Activated T-cell treated with anti-CD3 and anti-CD28 coated beads, Interleukin-2, amount 50 U/mL, for 72 hours (primary cell): ENCODE results near the gene MED1. TPM values are rescaled to one million over a fixed set of nuclear protein-coding genes. Genes with fewer than 3 reads are reported as not detected.
"Not testable (repeated sequence)": the region's sequence is repeated elsewhere in the genome, so short reads cannot be mapped to it uniquely, and the experiment has no call there.

Experiments
- ATAC-seq, 2 donors: fragments of 150-1000 bp; cut with Tn5 transposase; replicated peaks in 1 of 2; 2 replicates each; pipeline ENCODE4 v1.10.0; 2021; ENCODE audit warnings: moderate library complexity in 2 of 2, mild to moderate bottlenecking in 1 of 2
- DNase-seq, 2 donors: peaks; one replicate each; pipeline ENCODE4 v3.0.0; 2021 to 2022; ENCODE audit warnings: mixed read lengths in 1 of 2
- H3K27ac Mint-ChIP-seq: one replicate; pipeline ENCODE4 v1.8.0; 2022; ENCODE audit warnings: mild to moderate bottlenecking, moderate library complexity, mixed read lengths
- H3K27me3 Mint-ChIP-seq: one replicate; pipeline ENCODE4 v1.8.0; 2022; ENCODE audit warnings: low read depth, mixed read lengths
- H3K36me3 Mint-ChIP-seq, 2 donors: one replicate each; pipeline ENCODE4 v1.8.0; 2022; ENCODE audit warnings: mixed read lengths in 2 of 2, mild to moderate bottlenecking in 1 of 2; ENCODE audit not compliant: insufficient read depth in 2 of 2
- H3K4me1 Mint-ChIP-seq: one replicate; pipeline ENCODE4 v1.8.0; 2022; ENCODE audit warnings: low read depth, mixed read lengths
- H3K4me3 Mint-ChIP-seq, 2 donors: one replicate each; pipeline ENCODE4 v1.8.0; 2022; ENCODE audit warnings: mild to moderate bottlenecking in 2 of 2, mixed read lengths in 2 of 2, moderate library complexity in 2 of 2
- H3K9me3 Mint-ChIP-seq, 2 donors: one replicate each; pipeline ENCODE4 v1.8.0; 2022; ENCODE audit warnings: mixed read lengths in 2 of 2
- total RNA-seq, 2 donors: library from RNA; stranded (reverse); gene quantifications; one replicate each; pipeline ENCODE4 v1.2.3, GENCODE V29; 2022

The MED1 gene
- total RNA-seq, result 10 to 100 TPM; 79.7 to 88.3 TPM

- peak within 1 kb of the TSS; percentile 98 for H3K27ac Mint-ChIP-seq
- no peaks in the 10 kb centered on the region for H3K27me3 Mint-ChIP-seq
- peaks cover 3 to 4% of the 10 kb centered on the region in 2 donors for H3K36me3 Mint-ChIP-seq
- H3K4me1 Mint-ChIP-seq, result peaks cover 40% of the 10 kb centered on the region
- H3K4me3 Mint-ChIP-seq, result peak within 1 kb of the TSS; percentile 96 to 97
- H3K9me3 Mint-ChIP-seq, result no peaks in the 10 kb centered on the region
- peak; percentile 93 to 95 for DNase-seq
- peak; percentile 100 for ATAC-seq
Observed at GRCh38 chr17:39450847-39451581, at the start of gene MED1. TSS of gene MED1 (minus strand) at chr17:39451263. CDS start at chr17:39451062, 201 bp downstream.

- H3K36me3 Mint-ChIP-seq, result peaks cover 12 to 30% of the 10 kb centered on the region in 2 donors
- H3K4me1 Mint-ChIP-seq, H3K27me3 Mint-ChIP-seq, H3K9me3 Mint-ChIP-seq, H3K27ac Mint-ChIP-seq, DNase-seq, H3K4me3 Mint-ChIP-seq, ATAC-seq: not testable (repeated sequence)
Observed at GRCh38 chr17:39496921-39497320, 45.9 kb upstream of the MED1 start.

GRCh38 chr17:39487946-39488345 is 36.9 kb upstream of the MED1 start:
- no peak overlapping the region for H3K4me3 Mint-ChIP-seq
- no peak for ATAC-seq
- no peak for DNase-seq
- peaks cover 5% of the 10 kb centered on the region for H3K4me1 Mint-ChIP-seq
- H3K27me3 Mint-ChIP-seq, result no peaks in the 10 kb centered on the region
- no peaks in the 10 kb centered on the region for H3K9me3 Mint-ChIP-seq
- H3K36me3 Mint-ChIP-seq, result peaks cover 7 to 11% of the 10 kb centered on the region in 2 donors
- H3K27ac Mint-ChIP-seq, result no peak overlapping the region

- not testable (repeated sequence) for H3K4me3 Mint-ChIP-seq, ATAC-seq, H3K9me3 Mint-ChIP-seq, DNase-seq, H3K4me1 Mint-ChIP-seq, H3K36me3 Mint-ChIP-seq, H3K27me3 Mint-ChIP-seq
- H3K27ac Mint-ChIP-seq, result peak overlapping the region; percentile 68
Observed at GRCh38 chr17:39487490-39487889, 36.4 kb upstream of the MED1 start.

GRCh38 chr17:39486242-39486641 is 35.2 kb upstream of the MED1 start:
- Mint-ChIP-seq H3K4me3 (no peak overlapping the region), H3K27me3 (no peaks in the 10 kb centered on the region), H3K4me1 (peaks cover 5% of the 10 kb centered on the region), H3K27ac (no peak overlapping the region), H3K9me3 (no peaks in the 10 kb centered on the region), H3K36me3 (peaks cover 5 to 8% of the 10 kb centered on the region in 2 donors)
- DNase-seq (no peak), ATAC-seq (no peak)

GRCh38 chr17:39485555-39485954 is 34.5 kb upstream of the MED1 start:
- no peak overlapping the region for H3K4me3 Mint-ChIP-seq

GRCh38 chr17:39484178-39484577 is 33.1 kb upstream of the MED1 start:
- no peak overlapping the region for H3K27ac Mint-ChIP-seq
- peaks cover 5% of the 10 kb centered on the region for H3K4me1 Mint-ChIP-seq
- no peaks in the 10 kb centered on the region for H3K27me3 Mint-ChIP-seq
- no peak overlapping the region for H3K4me3 Mint-ChIP-seq
- DNase-seq (no peak), ATAC-seq (no peak)
- peaks cover 2% of the 10 kb centered on the region in 2 donors for H3K36me3 Mint-ChIP-seq
- H3K9me3 Mint-ChIP-seq, result no peaks in the 10 kb centered on the region

More at GRCh38 chr17:39485555-39485954, 34.5 kb upstream of the MED1 start:
- H3K36me3 Mint-ChIP-seq, result peaks cover 4 to 5% of the 10 kb centered on the region in 2 donors
- DNase-seq (no peak), ATAC-seq (no peak)
- H3K27me3 Mint-ChIP-seq, result no peaks in the 10 kb centered on the region
- H3K9me3 Mint-ChIP-seq, result no peaks in the 10 kb centered on the region
- peaks cover 5% of the 10 kb centered on the region for H3K4me1 Mint-ChIP-seq
- no peak overlapping the region for H3K27ac Mint-ChIP-seq

- DNase-seq (no peak), ATAC-seq (no peak)
- H3K27ac Mint-ChIP-seq, result no peak overlapping the region
- peaks cover 2% of the 10 kb centered on the region in 2 donors for H3K36me3 Mint-ChIP-seq
- H3K4me1 Mint-ChIP-seq, result peaks cover 5% of the 10 kb centered on the region
- H3K4me3 Mint-ChIP-seq, result no peak overlapping the region
- H3K9me3 Mint-ChIP-seq, result no peaks in the 10 kb centered on the region
- H3K27me3 Mint-ChIP-seq, result no peaks in the 10 kb centered on the region
Observed at GRCh38 chr17:39483506-39483905, 32.4 kb upstream of the MED1 start.

GRCh38 chr17:39479631-39480030 is 28.6 kb upstream of the MED1 start:
- not testable (repeated sequence) for H3K36me3 Mint-ChIP-seq, H3K4me1 Mint-ChIP-seq, DNase-seq, H3K9me3 Mint-ChIP-seq, H3K27me3 Mint-ChIP-seq, H3K27ac Mint-ChIP-seq, H3K4me3 Mint-ChIP-seq, ATAC-seq

GRCh38 chr17:39473310-39473709 is 22.2 kb upstream of the MED1 start:
- H3K4me1 Mint-ChIP-seq, result no peaks in the 10 kb centered on the region
- DNase-seq (no peak), ATAC-seq (no peak)
- no peaks in the 10 kb centered on the region for H3K9me3 Mint-ChIP-seq
- no peak overlapping the region for H3K27ac Mint-ChIP-seq
- peaks cover 7 to 21% of the 10 kb centered on the region in 2 donors for H3K36me3 Mint-ChIP-seq
- no peak overlapping the region for H3K4me3 Mint-ChIP-seq
- H3K27me3 Mint-ChIP-seq, result no peaks in the 10 kb centered on the region

- not testable (repeated sequence) for H3K9me3 Mint-ChIP-seq, ATAC-seq, DNase-seq, H3K27me3 Mint-ChIP-seq, H3K27ac Mint-ChIP-seq, H3K4me3 Mint-ChIP-seq
- peaks cover 39% of the 10 kb centered on the region for H3K4me1 Mint-ChIP-seq
- H3K36me3 Mint-ChIP-seq, result peaks cover 7 to 20% of the 10 kb centered on the region in 2 donors
Observed at GRCh38 chr17:39468610-39469009, 17.5 kb upstream of the MED1 start.

GRCh38 chr17:39464639-39465181 is 13.6 kb upstream of the MED1 start:
- H3K27ac Mint-ChIP-seq, result peak overlapping the region; percentile 94
- ATAC-seq, DNase-seq, H3K27me3 Mint-ChIP-seq, H3K9me3 Mint-ChIP-seq: not testable (repeated sequence)
- peak overlapping the region; percentile 84 to 94 for H3K4me3 Mint-ChIP-seq
- peaks cover 56% of the 10 kb centered on the region for H3K4me1 Mint-ChIP-seq
- peaks cover 9 to 10% of the 10 kb centered on the region in 2 donors for H3K36me3 Mint-ChIP-seq

GRCh38 chr17:39462631-39463375 is 11.7 kb upstream of the MED1 start:
- DNase-seq (peak in 1 of 2 donors; percentile 19), ATAC-seq (no peak)

More at GRCh38 chr17:39462631-39463375, 11.7 kb upstream of the MED1 start:
- peaks cover 9 to 10% of the 10 kb centered on the region in 2 donors for H3K36me3 Mint-ChIP-seq
- H3K4me1 Mint-ChIP-seq, result peaks cover 56% of the 10 kb centered on the region
- H3K4me3 Mint-ChIP-seq, result peak overlapping the region; percentile 84 to 94
- no peaks in the 10 kb centered on the region for H3K27me3 Mint-ChIP-seq
- no peaks in the 10 kb centered on the region for H3K9me3 Mint-ChIP-seq
- H3K27ac Mint-ChIP-seq, result peak overlapping the region; percentile 99
